ENCODE results near the gene ZC3H12C. TPM values are rescaled to one million over a fixed set of nuclear protein-coding genes. Genes with fewer than 3 reads are reported as not detected.

Gene ZC3H12C
- total RNA-seq, 6 experiments from 2014 or later = 3.0 to 6.4 (median 5.0) TPM

DNA sequence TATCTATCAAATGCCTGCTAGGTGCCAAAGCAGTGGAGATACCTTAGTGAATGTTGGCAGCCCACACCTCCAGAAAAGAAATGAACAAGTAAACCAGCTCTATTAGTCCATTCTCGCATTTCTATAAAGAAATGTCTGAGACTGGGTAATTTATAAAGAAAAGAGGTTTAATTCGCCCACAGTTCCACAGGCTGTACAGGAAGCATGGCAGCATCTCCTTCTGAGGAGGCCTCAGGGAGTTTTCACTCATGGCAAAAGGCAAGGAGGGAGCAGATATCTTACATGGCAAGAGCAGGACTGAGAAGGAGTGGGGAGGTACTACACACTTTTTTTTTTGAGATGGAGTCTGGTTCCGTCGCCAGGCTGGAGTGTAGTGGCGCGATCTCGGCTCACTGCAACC, 18.7 kb upstream of the ZC3H12C start:
- Mint-ChIP-seq H3K4me3 (no peak overlapping the region), H3K4me1 (ENCODE audit: low read depth) (peaks cover 47% of the 10 kb centered on the region), H3K27me3 (ENCODE audit: insufficient read depth) (peaks cover 1% of the 10 kb centered on the region; the same call in 1 of the 2 replicates), H3K9me3 (no peaks in the 10 kb centered on the region), H3K27ac (no peak overlapping the region), H3K36me3 (ENCODE audit: low read depth) (no peaks in the 10 kb centered on the region)
- TF ChIP-seq, protein P1, sequence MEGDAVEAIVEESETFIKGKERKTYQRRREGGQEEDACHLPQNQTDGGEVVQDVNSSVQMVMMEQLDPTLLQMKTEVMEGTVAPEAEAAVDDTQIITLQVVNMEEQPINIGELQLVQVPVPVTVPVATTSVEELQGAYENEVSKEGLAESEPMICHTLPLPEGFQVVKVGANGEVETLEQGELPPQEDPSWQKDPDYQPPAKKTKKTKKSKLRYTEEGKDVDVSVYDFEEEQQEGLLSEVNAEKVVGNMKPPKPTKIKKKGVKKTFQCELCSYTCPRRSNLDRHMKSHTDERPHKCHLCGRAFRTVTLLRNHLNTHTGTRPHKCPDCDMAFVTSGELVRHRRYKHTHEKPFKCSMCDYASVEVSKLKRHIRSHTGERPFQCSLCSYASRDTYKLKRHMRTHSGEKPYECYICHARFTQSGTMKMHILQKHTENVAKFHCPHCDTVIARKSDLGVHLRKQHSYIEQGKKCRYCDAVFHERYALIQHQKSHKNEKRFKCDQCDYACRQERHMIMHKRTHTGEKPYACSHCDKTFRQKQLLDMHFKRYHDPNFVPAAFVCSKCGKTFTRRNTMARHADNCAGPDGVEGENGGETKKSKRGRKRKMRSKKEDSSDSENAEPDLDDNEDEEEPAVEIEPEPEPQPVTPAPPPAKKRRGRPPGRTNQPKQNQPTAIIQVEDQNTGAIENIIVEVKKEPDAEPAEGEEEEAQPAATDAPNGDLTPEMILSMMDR (IDR thresholded peaks at IDR 0.05) = no peak
- no peak for DNase-seq

DNA sequence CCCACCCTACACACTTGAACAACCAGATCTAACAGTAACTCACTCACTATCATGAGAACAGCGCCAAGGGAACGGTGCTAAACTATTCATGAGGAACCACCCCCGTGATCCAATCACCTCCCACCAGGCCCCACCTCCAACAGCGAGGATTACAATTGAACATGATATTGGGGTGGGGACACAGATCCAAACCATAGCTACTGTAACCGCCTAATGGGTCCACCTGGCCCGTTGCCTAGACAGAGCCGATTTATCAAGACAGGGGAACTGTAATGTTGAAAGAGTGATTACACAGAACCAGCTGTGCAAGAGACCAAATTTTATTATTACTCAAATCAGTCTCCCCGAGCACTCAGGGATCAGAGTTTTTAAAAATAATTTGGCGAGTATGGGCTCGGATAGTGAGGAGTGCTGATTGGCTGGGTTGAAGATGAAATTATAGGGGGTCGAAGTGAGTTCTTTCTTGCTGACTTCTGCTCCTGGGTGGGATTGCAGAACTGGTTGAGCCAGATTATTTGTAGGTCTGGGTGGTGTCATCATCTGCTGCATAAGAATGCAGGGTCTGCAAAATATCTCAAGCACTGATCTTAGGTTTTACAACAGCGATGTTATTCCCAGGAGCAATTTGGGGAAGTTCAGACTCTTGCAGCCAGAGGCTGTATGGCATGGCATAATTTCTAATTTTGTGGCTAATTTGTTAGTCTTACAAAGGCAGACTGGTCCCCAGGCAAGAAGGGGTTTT, 17.9 kb upstream of the ZC3H12C start:
- Mint-ChIP-seq H3K27ac (no peak overlapping the region), H3K4me3 (no peak overlapping the region), H3K9me3 (no peaks in the 10 kb centered on the region), H3K36me3 (ENCODE audit: low read depth) (no peaks in the 10 kb centered on the region), H3K27me3 (ENCODE audit: insufficient read depth) (peaks cover 1% of the 10 kb centered on the region; the same call in 1 of the 2 replicates), H3K4me1 (ENCODE audit: low read depth) (peaks cover 39% of the 10 kb centered on the region)
- TF ChIP-seq, protein P1 (IDR thresholded peaks at IDR 0.05) = no peak
- no peak for DNase-seq

DNA sequence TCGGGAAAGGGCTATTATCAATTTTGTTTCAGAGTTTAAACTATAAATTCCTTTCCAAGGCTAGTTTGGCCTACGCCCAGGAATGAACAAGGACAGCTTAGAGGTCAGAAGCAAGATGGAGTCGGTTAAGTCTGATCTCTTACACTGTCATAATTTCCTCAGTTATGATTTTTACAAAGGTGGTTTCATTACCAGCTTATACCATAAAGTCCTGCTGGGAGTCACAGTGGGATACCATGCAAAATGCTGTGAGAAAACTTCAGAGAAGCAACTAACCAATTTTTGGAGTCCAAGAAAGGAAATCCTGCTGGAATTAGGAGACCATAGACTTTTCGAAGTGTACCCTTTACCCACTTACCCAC, 17.4 kb upstream of the ZC3H12C start:
- no peaks in the 10 kb centered on the region for H3K9me3 Mint-ChIP-seq
- H3K36me3 Mint-ChIP-seq (ENCODE audit: low read depth) = no peaks in the 10 kb centered on the region
- TF ChIP-seq, protein P1 (IDR thresholded peaks at IDR 0.05) = no peak
- peaks cover 1% of the 10 kb centered on the region; the same call in 1 of the 2 replicates for H3K27me3 Mint-ChIP-seq (ENCODE audit: insufficient read depth)
- peaks cover 33% of the 10 kb centered on the region for H3K4me1 Mint-ChIP-seq (ENCODE audit: low read depth)
- no peak for DNase-seq
- no peak overlapping the region for H3K4me3 Mint-ChIP-seq
- H3K27ac Mint-ChIP-seq = no peak overlapping the region

DNA sequence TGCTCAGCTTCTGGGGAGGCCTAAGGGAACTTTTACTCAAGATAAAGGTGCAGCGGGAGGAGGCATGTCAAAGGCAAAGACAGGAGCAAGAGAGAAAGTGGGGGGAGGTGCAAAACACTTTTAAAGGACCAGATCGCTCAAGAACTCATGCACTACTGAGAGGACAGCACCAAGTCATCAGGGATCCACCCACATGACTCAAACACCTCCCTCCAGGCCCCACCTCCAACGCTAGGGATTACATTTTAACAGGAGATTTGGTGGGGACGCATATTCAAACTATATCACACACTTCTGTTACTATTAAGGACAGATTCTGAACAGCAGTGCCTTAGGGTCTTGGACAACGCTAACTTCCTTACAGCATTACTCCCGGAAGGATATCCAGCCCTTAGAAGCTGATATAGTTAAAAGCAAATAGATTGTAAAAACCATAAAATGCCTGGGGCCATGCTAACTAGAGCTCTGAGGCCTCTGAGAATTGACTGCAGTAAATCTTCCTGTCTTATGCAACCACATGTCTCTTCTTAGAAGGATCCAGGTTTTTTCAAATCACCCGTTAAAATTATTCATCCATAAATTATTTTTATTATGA, 16.7 kb upstream of the ZC3H12C start:
- H3K27ac Mint-ChIP-seq = peak overlapping the region; percentile 40; the same call in 1 of the 2 replicates
- no peaks in the 10 kb centered on the region for H3K9me3 Mint-ChIP-seq
- peaks cover 31% of the 10 kb centered on the region for H3K4me1 Mint-ChIP-seq (ENCODE audit: low read depth)
- peak; percentile 25 for DNase-seq
- H3K4me3 Mint-ChIP-seq = no peak overlapping the region
- TF ChIP-seq, protein P1 (IDR thresholded peaks at IDR 0.05) = no peak
- no peaks in the 10 kb centered on the region for H3K36me3 Mint-ChIP-seq (ENCODE audit: low read depth)
- peaks cover 1% of the 10 kb centered on the region; the same call in 1 of the 2 replicates for H3K27me3 Mint-ChIP-seq (ENCODE audit: insufficient read depth)

DNA sequence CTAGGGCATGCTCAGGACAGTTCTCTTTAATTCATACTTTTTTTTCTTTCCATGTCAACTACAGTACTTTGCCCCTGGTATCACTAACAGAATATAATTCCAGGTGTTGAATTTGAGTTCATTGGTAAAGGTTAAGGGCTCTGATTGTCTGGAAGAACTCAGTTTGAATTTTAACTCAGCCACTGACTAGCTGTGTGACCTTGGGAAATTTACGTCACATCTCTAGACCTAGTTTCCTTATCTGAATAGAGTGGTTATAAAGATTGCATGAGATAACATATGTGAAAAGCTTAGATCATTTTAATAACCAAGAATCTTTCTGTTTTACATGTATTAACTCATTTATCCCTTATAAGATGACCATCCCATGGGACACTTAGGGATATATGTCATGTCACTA, 15.8 kb upstream of the ZC3H12C start:
- TF ChIP-seq, protein P1 (IDR thresholded peaks at IDR 0.05) = no peak
- no peak for DNase-seq
- H3K27me3 Mint-ChIP-seq (ENCODE audit: insufficient read depth) = peaks cover 1% of the 10 kb centered on the region; the same call in 1 of the 2 replicates
- no peaks in the 10 kb centered on the region for H3K9me3 Mint-ChIP-seq
- H3K4me3 Mint-ChIP-seq = peak overlapping the region; percentile 80
- peak overlapping the region; percentile 88 for H3K27ac Mint-ChIP-seq
- H3K36me3 Mint-ChIP-seq (ENCODE audit: low read depth) = no peaks in the 10 kb centered on the region
- H3K4me1 Mint-ChIP-seq (ENCODE audit: low read depth) = peaks cover 35% of the 10 kb centered on the region
